IMR-90 (cell line): Measurements from ENCODE around the gene PXYLP1. TPM values are rescaled to one million over a fixed set of nuclear protein-coding genes. Genes with fewer than 3 reads are reported as not detected.

Experiments used
- ATAC-seq: fragments of 200-7000 bp; cut with Tn5 transposase; 2 replicates; pipeline ENCODE4 v1.9.1; 2020; ENCODE audit warnings: low read depth, mild to moderate bottlenecking, moderate library complexity
- BruUV-seq: library from RNA; stranded (reverse); fragments of 400-500 nt; replicated peaks from 2 replicates; lab custom pipeline; 2021; lab: Mats Ljungman, UMichigan
- CTCF ChIA-PET: fragments of 300-600 bp; formaldehyde crosslinking; extraction: SDS; loops from one replicate; lab custom pipeline; 2021; ENCODE audit warnings: antibody characterized with exemption; lab: Yijun Ruan, JAX
- POLR2A ChIA-PET: fragments of 300-600 bp; sonication (Branson Sonifier 250); formaldehyde crosslinking; loops from one replicate; lab custom pipeline; 2022; ENCODE audit warnings: antibody characterized with exemption; ENCODE audit not compliant: unreplicated experiment; lab: Charles Lee
- DNase-seq: peaks from one replicate; pipeline ENCODE4 v3.0.0; 2013
- H2AFZ ChIP-seq: replicated peaks from 2 replicates; pipeline ENCODE3; 2013; ENCODE audit warnings: low read length, mild to moderate bottlenecking; ENCODE audit not compliant: poor library complexity
- H2AK5ac ChIP-seq: 2 replicates; pipeline ENCODE4 v1.6.1; 2013; ENCODE audit warnings: low read depth, low read length, inconsistent platforms
- H2AK9ac ChIP-seq: replicated peaks from 2 replicates; pipeline ENCODE3; 2013; ENCODE audit warnings: mild to moderate bottlenecking, low read depth, low read length, moderate library complexity; ENCODE audit not compliant: poor library complexity
- H2BK120ac ChIP-seq: 2 replicates; pipeline ENCODE4 v1.6.1; 2013; ENCODE audit warnings: low read depth, low read length, inconsistent platforms
- H2BK15ac ChIP-seq: 3 replicates; pipeline ENCODE4 v1.6.1; 2013; ENCODE audit warnings: low read depth, low read length, inconsistent platforms
- H2BK20ac ChIP-seq: 2 replicates; pipeline ENCODE4 v1.6.1; 2013; ENCODE audit warnings: low read depth, mild to moderate bottlenecking, inconsistent platforms, low read length, moderate library complexity
- H2BK5ac ChIP-seq: 2 replicates; pipeline ENCODE4 v1.6.1; 2013; ENCODE audit warnings: mild to moderate bottlenecking, low read depth, low read length, inconsistent platforms; ENCODE audit not compliant: poor library complexity, severe bottlenecking
- H3K14ac ChIP-seq: replicated peaks from 2 replicates; pipeline ENCODE4 v1.6.1; 2013; ENCODE audit warnings: low read depth, low read length, inconsistent platforms
- H3K18ac ChIP-seq: 2 replicates; pipeline ENCODE4 v1.6.1; 2013; ENCODE audit warnings: low read depth, low read length, control low read depth
- H3K23ac ChIP-seq: 2 replicates; pipeline ENCODE4 v1.6.1; 2013; ENCODE audit warnings: low read depth, low read length, inconsistent platforms
- H3K27ac ChIP-seq: 2 replicates; pipeline ENCODE4 v1.5.1; 2013; ENCODE audit warnings: mild to moderate bottlenecking, control low read depth, low read length; ENCODE audit not compliant: insufficient read depth
- H3K27me3 ChIP-seq: 2 replicates; pipeline ENCODE4 v1.6.1; 2013; ENCODE audit warnings: low read length; ENCODE audit not compliant: control insufficient read depth, insufficient read depth
- H3K36me3 ChIP-seq: 2 replicates; pipeline ENCODE4 v1.6.1; 2013; ENCODE audit warnings: low read length, mixed read lengths; ENCODE audit not compliant: control insufficient read depth, insufficient read depth
- H3K4ac ChIP-seq: 2 replicates; pipeline ENCODE4 v1.6.1; 2013; ENCODE audit warnings: low read depth, low read length, inconsistent platforms
- H3K4me1 ChIP-seq: 2 replicates; pipeline ENCODE4 v1.6.1; 2013; ENCODE audit warnings: low read length, mixed read lengths; ENCODE audit not compliant: control insufficient read depth, insufficient read depth
- H3K4me2 ChIP-seq: 2 replicates; pipeline ENCODE4 v1.6.1; 2013; ENCODE audit warnings: low read depth, mild to moderate bottlenecking, control low read depth, low read length, moderate library complexity
- H3K4me3 ChIP-seq: 2 replicates; pipeline ENCODE4 v1.5.1; 2013; ENCODE audit warnings: low read depth, mild to moderate bottlenecking, control low read depth, low read length, moderate library complexity; ENCODE audit not compliant: insufficient read depth
- H3K56ac ChIP-seq: 2 replicates; pipeline ENCODE4 v1.6.1; 2013; ENCODE audit warnings: low read length, inconsistent platforms; ENCODE audit not compliant: insufficient read depth; ENCODE audit errors: extremely low read depth
- H3K79me1 ChIP-seq, 2 experiments: 2 replicates each; pipeline ENCODE4 v1.6.1; 2013; ENCODE audit warnings: low read length in 2 of 2, inconsistent platforms in 1 of 2, low read depth in 1 of 2
- H3K9ac ChIP-seq: 2 replicates; pipeline ENCODE4 v1.6.1; 2013; ENCODE audit warnings: low read depth, low read length, control low read depth
- H3K9me1 ChIP-seq: 2 replicates; pipeline ENCODE4 v1.6.1; 2013; ENCODE audit warnings: low read length, inconsistent platforms; ENCODE audit not compliant: insufficient read depth
- H3K9me3 ChIP-seq: 2 replicates; pipeline ENCODE4 v1.6.1; 2013; ENCODE audit warnings: low read length; ENCODE audit not compliant: control insufficient read depth, insufficient read depth
- H4K20me1 ChIP-seq: 2 replicates; pipeline ENCODE4 v1.6.1; 2013; ENCODE audit warnings: low read length, inconsistent platforms; ENCODE audit not compliant: insufficient read depth
- H4K5ac ChIP-seq: 2 replicates; pipeline ENCODE4 v1.6.1; 2013; ENCODE audit warnings: mild to moderate bottlenecking, low read depth, low read length, control low read depth
- H4K8ac ChIP-seq, 2 experiments: 2 replicates each; pipeline ENCODE4 v1.6.1; 2013; ENCODE audit warnings: low read depth in 2 of 2, low read length in 2 of 2, control low read depth in 1 of 2, inconsistent platforms in 1 of 2
- H4K91ac ChIP-seq: 2 replicates; pipeline ENCODE4 v1.6.1; 2013; ENCODE audit warnings: low read depth, low read length, inconsistent platforms; ENCODE audit not compliant: insufficient read depth
- BHLHE40 ChIP-seq: fragments of 150-350 bp; IDR thresholded peaks from 2 replicates; pipeline ENCODE4 v1.6.1; 2016; ENCODE audit warnings: mild to moderate bottlenecking, low read depth, low read length
- CHD1 ChIP-seq: IDR thresholded peaks from 2 replicates; pipeline ENCODE4 v1.6.1; 2012; ENCODE audit warnings: low read depth, low read length, improper control_type of control experiment
- ELK1 ChIP-seq: fragments of 150-350 bp; IDR thresholded peaks from 2 replicates; pipeline ENCODE4 v1.6.1; 2016; ENCODE audit warnings: low read depth, mild to moderate bottlenecking, low read length, moderate library complexity, borderline replicate concordance
- FOS ChIP-seq: fragments of 150-350 bp; IDR thresholded peaks from 2 replicates; pipeline ENCODE4 v1.6.1; 2016; ENCODE audit warnings: low read depth, low read length
- MAFK ChIP-seq: IDR thresholded peaks from 2 replicates; pipeline ENCODE4 v1.6.1; 2012; ENCODE audit warnings: low read depth, low read length, improper control_type of control experiment
- MAZ ChIP-seq: IDR thresholded peaks from 2 replicates; pipeline ENCODE4 v1.6.1; 2012; ENCODE audit warnings: low read depth, mild to moderate bottlenecking, low read length, improper control_type of control experiment, moderate library complexity, borderline replicate concordance
- RFX5 ChIP-seq: IDR thresholded peaks from 2 replicates; pipeline ENCODE4 v1.8.0; 2012; ENCODE audit warnings: low read depth, mild to moderate bottlenecking, low read length, moderate library complexity
- USF2 ChIP-seq: fragments of 150-350 bp; IDR thresholded peaks from 2 replicates; pipeline ENCODE4 v1.6.1; 2017; ENCODE audit warnings: mild to moderate bottlenecking, antibody characterized with exemption, low read length, low read depth
- WGBS, 2 experiments: methylation state at CpG; one replicate each; pipeline versions ENCODE4 v1.1.5 to v1.1.7; 2013; ENCODE audit warnings: missing lambda C conversion rate in 2 of 2; ENCODE audit not compliant: insufficient read length in 1 of 2; ENCODE audit errors: extremely low coverage in 2 of 2; 5-methylcytosine and 5-hydroxymethylcytosine counted together
- dilution Hi-C: fragments of 300-500 bp; cut with HindIII; formaldehyde crosslinking; loops from one replicate; pipeline ENCODE4 v1.14.3; 2018; ENCODE audit warnings: low sequenced_read_pairs; ENCODE audit not compliant: unreplicated experiment
- in situ Hi-C: fragments of 300-500 bp; cut with MboI; formaldehyde crosslinking; loops from 3 replicates; pipeline ENCODE4 v1.14.3; 2019; ENCODE audit warnings: low sequenced_read_pairs, inconsistent platforms, mixed read lengths
- intact Hi-C: fragments of 100-400 bp; cut with micrococcal nuclease; formaldehyde crosslinking; loops from 2 replicates; pipeline ENCODE4 v1.10.0; 2022
- polyA plus RNA-seq, 3 experiments: library from polyadenylated mRNA; depleted of rRNA; stranded (reverse); fragments of >200 nt; gene quantifications; 2 replicates each; pipeline ENCODE4 v1.2.3, GENCODE V29; 2012; ENCODE audit warnings: low replicate concordance in 1 of 3
- total RNA-seq: library from RNA; depleted of rRNA; stranded (reverse); fragments of >200 nt; gene quantifications from 2 replicates; pipeline ENCODE4 v1.2.3, GENCODE V29; 2012

PXYLP1 gene
- total and polyA plus RNA-seq, 2 of the 4 experiments (the other 2 are of a cell fraction), result 11.7 to 15.6 TPM

GRCh38 chr3:141277451-141277850 lies 45.8 kb downstream of the PXYLP1 start:
- intact Hi-C loops, result no loop called here

More at GRCh38 chr3:141277451-141277850, 45.8 kb downstream of the PXYLP1 start:
- Histone ChIP-seq H2BK20ac (no peak overlapping the region), H3K18ac (no peak overlapping the region), H3K27me3 (no peaks in the 10 kb centered on the region), H3K9ac (no peak overlapping the region), H3K4me1 (peaks cover 14% of the 10 kb centered on the region), H2AK9ac (no peak overlapping the region), H4K8ac (no peak overlapping the region), H4K91ac (no peak overlapping the region), H4K5ac (no peak overlapping the region), H3K4ac (no peak overlapping the region), H3K9me3 (no peaks in the 10 kb centered on the region), H3K14ac (no peak overlapping the region), H2AFZ (no peak overlapping the region), H2AK5ac (no peak overlapping the region), H2BK5ac (no peak overlapping the region), H3K27ac (no peak overlapping the region), H4K20me1 (no peaks in the 10 kb centered on the region), H3K4me2 (no peak overlapping the region), H3K56ac (no peak overlapping the region), H3K36me3 (no peaks in the 10 kb centered on the region), H3K4me3 (no peak overlapping the region), H2BK15ac (no peak overlapping the region), H3K79me1 (no peaks in the 10 kb centered on the region; a peak in 1 of 4 replicates), H3K23ac (no peak overlapping the region), H2BK120ac (no peak overlapping the region), H3K9me1 (peaks cover 5% of the 10 kb centered on the region)
- dilution Hi-C loops, result no loop called here
- BruUV-seq, result no TSS peak
- ChIA-PET CTCF (interaction anchor here (1.6 kb wide), 1 partner anchor 46 kb away, joined by 6 read pairs; the partner anchor contains the start of gene PXYLP1), POLR2A (no interaction called here)
- TF ChIP-seq RFX5 (no peak), MAFK (no peak), FOS (no peak), ELK1 (no peak), BHLHE40 (no peak), MAZ (no peak), USF2 (no peak), CHD1 (no peak)
- ATAC-seq (no peak), DNase-seq (no peak)
- WGBS, 2 experiments, result no CpG with 5 or more reads among the region's 6 CpGs
- in situ Hi-C loops, result no loop called here
